Measurements from ENCODE around the gene CTSK.
A peak's percentile ranks its signal among the peaks of the same experiment; 100 is the strongest.

Gene CTSK

GRCh38 chr1:150765296-150765976 lies 42.6 kb downstream of the CTSK start, which contains the start of gene CTSS:
TSS of gene CTSS (minus strand) at chr1:150765778. CDS start at chr1:150764763, 1,015 bp downstream.
- Histone ChIP-seq H3K36me3 (ENCODE audit: low read depth) (no peaks in the 10 kb centered on the region), H3K27ac (ENCODE audit: poor library complexity, severe bottlenecking) (peak within 1 kb of the TSS; percentile 48), H3K9me3 (ENCODE audit: severe bottlenecking) (no peaks in the 10 kb centered on the region), H3K4me1 (ENCODE audit: insufficient read depth, poor library complexity, severe bottlenecking) (peaks cover 15% of the 10 kb centered on the region), H3K4me3 (ENCODE audit: severe bottlenecking) (no peak within 1 kb of the TSS), H3K27me3 (ENCODE audit: insufficient read depth, poor library complexity, severe bottlenecking) (no peaks in the 10 kb centered on the region)
- ATAC-seq (ENCODE audit: low read depth) (no peak), DNase-seq (ENCODE audit: low spot score) (no peak)
- TF ChIP-seq, protein P1, sequence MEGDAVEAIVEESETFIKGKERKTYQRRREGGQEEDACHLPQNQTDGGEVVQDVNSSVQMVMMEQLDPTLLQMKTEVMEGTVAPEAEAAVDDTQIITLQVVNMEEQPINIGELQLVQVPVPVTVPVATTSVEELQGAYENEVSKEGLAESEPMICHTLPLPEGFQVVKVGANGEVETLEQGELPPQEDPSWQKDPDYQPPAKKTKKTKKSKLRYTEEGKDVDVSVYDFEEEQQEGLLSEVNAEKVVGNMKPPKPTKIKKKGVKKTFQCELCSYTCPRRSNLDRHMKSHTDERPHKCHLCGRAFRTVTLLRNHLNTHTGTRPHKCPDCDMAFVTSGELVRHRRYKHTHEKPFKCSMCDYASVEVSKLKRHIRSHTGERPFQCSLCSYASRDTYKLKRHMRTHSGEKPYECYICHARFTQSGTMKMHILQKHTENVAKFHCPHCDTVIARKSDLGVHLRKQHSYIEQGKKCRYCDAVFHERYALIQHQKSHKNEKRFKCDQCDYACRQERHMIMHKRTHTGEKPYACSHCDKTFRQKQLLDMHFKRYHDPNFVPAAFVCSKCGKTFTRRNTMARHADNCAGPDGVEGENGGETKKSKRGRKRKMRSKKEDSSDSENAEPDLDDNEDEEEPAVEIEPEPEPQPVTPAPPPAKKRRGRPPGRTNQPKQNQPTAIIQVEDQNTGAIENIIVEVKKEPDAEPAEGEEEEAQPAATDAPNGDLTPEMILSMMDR (IDR thresholded peaks at IDR 0.05; ENCODE audit: poor library complexity, severe bottlenecking), result no peak

DNA sequence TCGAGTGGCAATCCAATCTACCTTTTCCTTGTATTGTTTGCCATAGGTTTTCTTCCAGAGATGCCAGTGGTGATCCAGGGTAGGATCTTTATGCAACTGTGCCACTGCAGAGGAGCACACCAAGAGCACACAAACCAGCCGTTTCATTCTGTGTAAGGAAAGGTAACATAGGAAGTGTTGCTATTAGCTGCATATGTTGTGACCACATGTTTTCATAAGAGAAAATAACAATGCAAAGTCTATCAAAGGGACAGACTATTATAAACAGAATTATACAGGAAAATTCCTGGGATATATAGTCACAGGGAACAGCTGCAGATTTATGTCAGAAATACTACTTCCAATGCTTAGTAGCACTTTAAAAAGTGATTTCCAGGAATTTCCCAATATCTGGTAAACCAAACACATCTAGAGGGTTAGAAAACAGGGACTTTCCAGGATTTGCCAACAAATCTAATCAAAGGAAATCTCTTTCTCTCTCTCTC lies 43.4 kb downstream of the CTSK start:
- H3K9me3 ChIP-seq (ENCODE audit: severe bottlenecking), result no peaks in the 10 kb centered on the region
- no peaks in the 10 kb centered on the region for H3K36me3 ChIP-seq (ENCODE audit: low read depth)
- ATAC-seq (ENCODE audit: low read depth) (peak; percentile 87), DNase-seq (ENCODE audit: low spot score) (no peak)
- TF ChIP-seq, protein P1 (IDR thresholded peaks at IDR 0.05; ENCODE audit: poor library complexity, severe bottlenecking), result no peak
- peak overlapping the region; percentile 48 for H3K27ac ChIP-seq (ENCODE audit: poor library complexity, severe bottlenecking)
- H3K4me1 ChIP-seq (ENCODE audit: insufficient read depth, poor library complexity, severe bottlenecking), result peaks cover 15% of the 10 kb centered on the region
- H3K27me3 ChIP-seq (ENCODE audit: insufficient read depth, poor library complexity, severe bottlenecking), result no peaks in the 10 kb centered on the region
- H3K4me3 ChIP-seq (ENCODE audit: severe bottlenecking), result no peak overlapping the region

- Histone ChIP-seq H3K36me3 (ENCODE audit: low read depth) (no peaks in the 10 kb centered on the region), H3K4me1 (ENCODE audit: insufficient read depth, poor library complexity, severe bottlenecking) (peaks cover 15% of the 10 kb centered on the region), H3K27me3 (ENCODE audit: insufficient read depth, poor library complexity, severe bottlenecking) (no peaks in the 10 kb centered on the region), H3K27ac (ENCODE audit: poor library complexity, severe bottlenecking) (no peak overlapping the region), H3K9me3 (ENCODE audit: severe bottlenecking) (no peaks in the 10 kb centered on the region), H3K4me3 (ENCODE audit: severe bottlenecking) (no peak overlapping the region)
- TF ChIP-seq, protein P1 (IDR thresholded peaks at IDR 0.05; ENCODE audit: poor library complexity, severe bottlenecking), result no peak
- ATAC-seq (ENCODE audit: low read depth), result no peak
- DNase-seq (ENCODE audit: low spot score), result no peak
Observed at GRCh38 chr1:150763018-150763417, 45.0 kb downstream of the CTSK start.

GRCh38 chr1:150762552-150762951 lies 45.5 kb downstream of the CTSK start:
- TF ChIP-seq, protein P1 (IDR thresholded peaks at IDR 0.05; ENCODE audit: poor library complexity, severe bottlenecking), result no peak
- no peak overlapping the region for H3K27ac ChIP-seq (ENCODE audit: poor library complexity, severe bottlenecking)
- DNase-seq (ENCODE audit: low spot score), result no peak

GRCh38 chr1:150761801-150762200 lies 46.3 kb downstream of the CTSK start:
- ATAC-seq (ENCODE audit: low read depth), result no peak
- no peak for DNase-seq (ENCODE audit: low spot score)
- no peaks in the 10 kb centered on the region for H3K27me3 ChIP-seq (ENCODE audit: insufficient read depth, poor library complexity, severe bottlenecking)
- H3K9me3 ChIP-seq (ENCODE audit: severe bottlenecking), result no peaks in the 10 kb centered on the region
- H3K4me3 ChIP-seq (ENCODE audit: severe bottlenecking), result no peak overlapping the region
- no peaks in the 10 kb centered on the region for H3K36me3 ChIP-seq (ENCODE audit: low read depth)
- H3K27ac ChIP-seq (ENCODE audit: poor library complexity, severe bottlenecking), result no peak overlapping the region
- TF ChIP-seq, protein P1 (IDR thresholded peaks at IDR 0.05; ENCODE audit: poor library complexity, severe bottlenecking), result no peak
- H3K4me1 ChIP-seq (ENCODE audit: insufficient read depth, poor library complexity, severe bottlenecking), result peaks cover 15% of the 10 kb centered on the region

More at GRCh38 chr1:150762552-150762951, 45.5 kb downstream of the CTSK start:
- no peak for ATAC-seq (ENCODE audit: low read depth)
- no peaks in the 10 kb centered on the region for H3K27me3 ChIP-seq (ENCODE audit: insufficient read depth, poor library complexity, severe bottlenecking)
- H3K36me3 ChIP-seq (ENCODE audit: low read depth), result no peaks in the 10 kb centered on the region
- no peak overlapping the region for H3K4me3 ChIP-seq (ENCODE audit: severe bottlenecking)
- no peaks in the 10 kb centered on the region for H3K9me3 ChIP-seq (ENCODE audit: severe bottlenecking)
- H3K4me1 ChIP-seq (ENCODE audit: insufficient read depth, poor library complexity, severe bottlenecking), result peaks cover 15% of the 10 kb centered on the region
